TTC549 (cell line): ENCODE results near the gene NT5C1A.

Source experiments
- FAIRE-seq: peaks from 2 replicates; lab custom pipeline; 2012; peaks lifted over from hg19 to GRCh38; lab: Jason Lieb, UNC

NT5C1A gene

DNA sequence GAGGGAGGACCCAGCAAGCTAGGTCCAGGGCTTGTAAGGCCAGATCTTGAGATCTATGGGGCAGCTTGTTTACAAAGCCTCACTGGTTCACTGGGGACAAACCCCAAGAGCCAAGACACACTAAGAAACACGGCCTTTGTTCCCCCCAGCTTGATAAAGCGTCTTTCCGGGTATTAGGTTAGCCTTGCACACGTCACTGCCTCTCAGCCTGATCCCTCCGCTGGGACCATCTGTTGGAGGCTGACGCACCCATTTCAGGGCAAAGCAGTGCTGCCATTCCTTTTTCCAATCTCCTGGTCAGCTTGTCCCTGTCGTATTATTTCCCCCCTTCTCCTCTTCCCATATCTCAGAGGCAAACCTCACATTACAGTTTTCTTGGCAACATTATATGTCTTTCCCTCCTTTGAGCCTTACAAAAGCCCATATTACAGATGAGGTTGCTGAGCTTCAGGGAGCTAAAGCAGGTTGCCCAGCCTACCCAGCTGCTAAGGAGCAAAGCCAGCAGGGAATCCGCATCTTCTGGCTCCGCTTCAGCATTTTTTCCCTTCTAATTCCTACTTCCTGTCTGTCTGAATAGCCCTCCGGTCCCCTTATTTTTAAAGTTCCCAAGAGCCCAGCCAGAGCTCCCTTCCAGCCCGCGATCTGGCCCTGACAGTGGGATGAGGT is 36.6 kb downstream of the NT5C1A start:
- FAIRE-seq: no peak

DNA sequence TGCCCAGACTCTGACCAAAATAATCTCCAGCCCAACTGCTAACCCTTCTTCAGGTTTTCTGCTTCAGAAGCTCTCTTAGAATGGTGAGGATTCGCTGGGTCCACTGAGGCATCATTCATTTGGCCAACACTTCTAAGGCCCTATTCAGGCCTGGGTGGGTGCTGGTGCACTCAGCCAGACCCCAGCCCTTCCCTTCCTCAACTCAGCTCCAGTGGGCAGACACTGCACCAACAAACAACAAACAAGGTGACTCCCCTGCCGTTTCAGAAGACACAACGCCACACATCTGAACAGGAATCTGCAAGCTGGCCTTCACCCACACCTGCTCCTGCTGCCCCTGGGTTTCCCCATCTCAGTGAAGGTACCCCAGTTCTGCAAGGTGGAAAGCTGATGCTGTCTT is 38.5 kb downstream of the NT5C1A start:
- no peak for FAIRE-seq

DNA sequence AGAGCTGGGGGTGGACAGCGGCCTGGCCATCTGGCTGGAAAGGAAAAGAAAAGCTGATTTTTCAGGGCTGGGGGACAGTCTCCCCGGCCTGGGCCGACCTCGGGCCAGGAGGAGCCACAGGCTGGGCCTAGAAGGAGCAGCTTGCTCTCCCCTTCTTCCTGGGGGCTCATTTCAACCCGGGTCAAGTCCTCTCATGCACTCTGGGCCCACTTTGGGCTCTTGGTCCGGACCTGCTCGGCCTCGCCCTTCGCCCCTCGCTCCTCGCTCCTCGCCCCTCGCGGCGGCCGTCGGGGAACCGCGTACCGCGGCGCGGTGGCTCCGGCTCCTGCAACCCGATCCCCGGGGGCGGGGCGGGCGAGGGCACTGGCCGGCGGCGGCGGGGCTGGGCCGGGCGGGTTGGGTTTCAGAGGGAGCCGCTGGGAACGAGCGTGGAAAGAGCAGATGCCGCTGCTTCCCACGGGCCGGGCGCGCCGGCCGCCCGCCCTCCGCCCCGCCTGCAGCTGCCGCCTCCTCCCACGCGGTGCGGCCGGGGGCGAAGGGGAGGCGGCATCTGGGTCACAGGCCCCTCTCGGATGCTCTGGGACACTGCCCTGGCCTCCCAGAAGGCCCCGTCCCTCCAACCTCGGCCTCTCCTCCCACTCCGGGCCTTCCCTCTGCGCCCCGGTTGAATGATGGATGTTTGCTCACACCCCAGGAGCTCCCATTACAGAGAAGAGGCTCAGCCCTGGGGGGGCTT is 39.1 kb downstream of the NT5C1A start:
- FAIRE-seq: no peak

DNA sequence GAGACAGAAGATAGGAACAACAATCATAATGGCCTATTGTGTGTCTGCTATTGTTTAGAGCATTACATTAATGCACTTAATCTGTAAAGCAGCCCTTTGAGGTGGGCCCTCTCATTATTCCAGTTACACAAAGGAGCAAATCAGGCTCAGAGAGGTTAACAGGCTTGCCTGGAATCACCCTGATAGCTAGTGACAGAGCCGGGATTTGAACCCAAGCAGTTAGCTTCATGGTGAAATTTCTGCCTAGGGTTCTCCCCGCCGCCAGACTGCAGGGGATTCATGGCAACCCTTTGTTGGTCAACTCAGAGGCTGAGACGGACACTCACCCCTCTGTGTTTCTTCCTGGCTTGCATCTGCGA is 39.6 kb downstream of the NT5C1A start:
- no peak for FAIRE-seq

DNA sequence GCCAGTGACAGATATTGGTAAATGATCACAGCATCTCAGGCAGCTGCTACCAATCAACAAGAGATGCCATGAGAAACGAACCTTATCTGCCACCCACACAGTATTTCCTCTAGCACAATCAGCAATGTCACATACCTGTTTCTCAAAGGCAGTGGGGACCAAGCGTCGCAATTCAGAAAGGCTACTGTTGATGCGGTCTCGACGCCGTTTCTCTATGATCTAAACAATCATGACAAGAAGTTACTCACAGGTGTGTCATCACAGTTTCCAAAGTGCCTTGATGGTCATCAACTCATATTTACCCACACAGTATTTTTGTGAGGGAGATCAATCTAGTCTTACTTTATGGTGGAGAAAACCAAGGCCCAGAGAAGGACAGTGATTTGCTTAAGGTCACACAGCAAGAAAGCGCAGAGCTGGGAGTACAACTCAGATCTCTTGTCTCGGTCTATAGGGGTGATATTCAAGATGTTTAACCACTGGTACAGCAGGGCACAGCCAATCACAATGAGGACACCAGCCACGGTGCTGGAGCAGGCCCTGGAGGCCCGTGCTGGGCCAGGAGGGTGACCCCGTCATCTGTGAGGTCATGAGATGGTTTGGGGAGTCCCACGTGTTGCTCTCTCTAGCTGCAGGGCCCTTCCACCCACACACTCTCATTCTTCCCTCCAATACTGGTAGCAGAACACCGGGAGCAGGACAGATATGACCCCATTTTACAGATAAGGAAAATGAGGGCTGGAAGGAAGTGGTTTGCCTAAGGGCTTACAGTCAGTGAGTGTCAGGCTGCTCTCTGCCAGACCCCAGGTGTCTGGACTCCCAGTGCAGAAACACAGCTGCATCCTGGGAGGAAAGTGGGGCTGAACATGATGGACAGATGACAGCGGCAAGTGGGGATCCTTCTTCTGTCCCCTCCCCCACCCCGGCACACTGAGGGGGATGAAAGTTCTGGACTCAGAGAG is 40.3 kb downstream of the NT5C1A start:
- FAIRE-seq: no peak

DNA sequence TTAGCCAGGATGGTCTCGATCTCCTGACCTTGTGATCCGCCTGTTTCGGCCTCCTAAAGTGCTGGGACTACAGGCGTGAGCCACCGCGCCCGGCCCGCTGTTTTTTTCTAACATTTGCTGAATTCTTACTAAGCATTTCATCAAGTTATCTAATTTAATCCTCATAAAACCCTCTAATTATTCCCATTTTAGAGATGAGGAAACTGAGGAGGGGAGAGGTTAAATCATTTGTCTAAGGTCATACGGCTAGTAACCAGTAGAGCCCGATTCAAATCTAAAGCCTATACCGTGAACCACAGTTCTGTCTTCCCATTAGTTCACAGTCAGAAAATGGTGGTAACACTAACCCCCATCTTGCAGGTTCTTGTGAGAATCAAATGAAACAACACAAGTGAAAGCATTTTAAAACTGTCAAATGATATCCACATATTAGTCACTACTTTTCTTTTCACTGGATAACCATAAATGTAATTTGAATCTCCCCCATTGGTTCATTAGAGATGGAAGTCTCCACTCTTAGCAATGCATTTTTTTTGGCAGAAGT is 43.0 kb downstream of the NT5C1A start:
- no peak for FAIRE-seq

DNA sequence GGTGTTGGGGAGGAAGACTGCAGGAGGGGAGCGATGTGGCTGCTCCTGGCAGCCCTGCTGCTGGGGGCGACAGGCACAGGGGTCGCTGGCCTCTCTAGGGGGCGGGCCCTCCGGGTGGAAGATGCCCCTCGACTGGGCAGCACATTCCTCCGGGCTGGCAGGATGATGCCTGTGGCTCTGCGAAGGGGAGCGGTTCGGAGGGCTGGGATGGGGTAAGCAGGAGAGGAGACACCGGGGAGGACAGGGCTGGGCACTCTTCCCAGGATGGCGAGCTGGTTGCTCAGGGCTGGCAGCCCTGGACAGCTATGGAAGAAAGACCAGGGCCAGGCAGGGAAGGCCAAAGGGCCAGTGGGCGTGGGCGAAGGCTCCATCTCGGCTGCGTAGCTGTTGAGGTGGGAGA is 45.3 kb downstream of the NT5C1A start:
- FAIRE-seq: no peak

DNA sequence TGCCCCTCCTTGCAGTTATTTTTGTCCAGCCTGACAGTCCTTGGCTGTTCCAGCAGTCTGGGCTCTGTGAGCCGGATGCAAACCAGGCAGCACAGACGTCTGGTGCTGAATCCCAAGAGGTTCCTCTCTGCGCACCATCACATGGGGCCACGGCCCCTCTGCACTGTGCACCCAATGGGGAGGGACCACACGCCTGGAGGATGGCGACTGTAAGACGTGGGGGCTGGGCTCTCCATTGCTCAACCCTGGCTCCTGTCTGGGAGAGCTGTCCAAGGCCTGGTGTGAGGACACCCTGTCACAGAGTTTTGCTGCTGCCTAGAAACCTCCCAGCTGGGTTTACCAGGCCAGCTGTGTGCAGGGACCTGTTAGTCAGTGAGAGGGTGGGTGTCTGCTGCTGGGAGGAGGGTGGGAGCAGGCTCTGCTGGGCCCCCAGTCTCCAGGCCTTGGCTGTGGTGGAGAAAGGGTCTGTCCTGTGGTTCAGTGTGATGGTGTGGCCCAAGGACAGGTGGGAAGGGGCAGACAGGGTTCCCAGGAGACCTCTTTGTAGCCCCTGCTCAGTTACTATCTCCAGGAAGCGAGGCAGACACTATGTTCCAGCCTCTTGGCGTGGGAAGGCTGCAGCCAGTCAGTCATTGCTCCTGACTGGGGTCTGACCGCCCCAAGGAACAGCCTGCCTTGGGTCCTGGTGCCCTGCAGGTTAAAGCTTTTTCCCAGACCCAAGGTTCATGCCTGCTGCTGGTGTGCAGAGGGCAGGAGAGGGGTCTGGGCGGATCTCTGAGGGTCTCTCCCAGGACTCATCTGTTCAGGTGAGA is 46.2 kb downstream of the NT5C1A start:
- no peak for FAIRE-seq

DNA sequence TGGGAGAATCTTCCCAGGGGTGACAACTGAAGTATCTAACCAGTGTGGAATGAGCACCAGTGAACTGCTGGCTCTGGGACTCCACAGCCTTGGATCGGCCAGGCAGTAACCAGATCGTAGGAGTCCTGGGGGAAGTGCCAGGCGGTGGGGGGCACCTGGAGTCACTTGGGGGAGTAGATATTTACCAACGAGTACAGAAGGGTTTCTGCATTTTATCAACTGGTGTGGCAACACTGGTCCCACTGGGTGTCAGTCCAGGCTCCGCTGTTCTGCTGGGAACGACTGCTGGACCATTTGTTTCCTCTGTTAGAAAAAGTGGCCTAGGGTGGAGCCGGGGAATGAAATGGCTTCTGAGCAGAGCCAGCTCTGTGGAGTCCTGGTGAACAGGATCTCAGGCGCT is 46.9 kb downstream of the NT5C1A start:
- no peak for FAIRE-seq

DNA sequence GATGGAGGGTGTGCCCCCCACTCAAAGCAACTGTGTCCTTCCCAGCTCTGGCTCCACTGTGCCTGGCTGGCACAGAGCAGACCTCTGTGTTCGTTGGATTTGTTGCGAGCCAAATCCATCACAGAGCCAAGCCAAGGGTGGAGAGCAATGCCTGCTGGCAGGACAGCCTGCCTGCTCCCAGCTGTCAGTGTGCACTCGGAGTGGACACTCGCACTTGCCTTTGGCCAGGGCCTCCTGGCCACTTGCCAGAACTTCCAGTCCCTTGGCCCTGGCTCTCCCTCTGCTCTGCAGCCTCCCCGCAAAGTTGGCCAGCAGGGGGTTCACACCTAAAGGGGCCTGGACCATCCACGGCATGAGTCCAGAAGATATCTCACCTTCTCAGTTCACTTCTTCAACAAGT is 48.9 kb downstream of the NT5C1A start:
- FAIRE-seq: no peak

DNA sequence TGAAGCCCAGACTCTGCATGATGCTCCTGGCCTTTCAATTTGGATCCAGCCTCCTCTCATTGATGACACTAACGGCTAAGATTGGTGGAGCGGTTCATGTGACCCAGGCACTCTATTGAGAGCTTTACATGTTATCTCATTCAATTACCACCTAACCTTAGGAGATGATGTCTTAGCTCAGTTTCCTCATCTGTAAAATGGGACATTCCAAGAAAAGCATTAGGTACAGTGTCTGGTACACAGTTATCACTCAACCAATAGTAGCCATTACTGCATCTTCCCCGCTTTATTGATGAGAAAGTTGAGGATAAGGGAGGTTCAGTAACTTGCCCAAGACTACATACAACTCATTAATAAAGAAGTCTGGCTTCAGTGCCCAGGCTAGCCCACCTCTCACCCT is 49.5 kb downstream of the NT5C1A start:
- FAIRE-seq: no peak

DNA sequence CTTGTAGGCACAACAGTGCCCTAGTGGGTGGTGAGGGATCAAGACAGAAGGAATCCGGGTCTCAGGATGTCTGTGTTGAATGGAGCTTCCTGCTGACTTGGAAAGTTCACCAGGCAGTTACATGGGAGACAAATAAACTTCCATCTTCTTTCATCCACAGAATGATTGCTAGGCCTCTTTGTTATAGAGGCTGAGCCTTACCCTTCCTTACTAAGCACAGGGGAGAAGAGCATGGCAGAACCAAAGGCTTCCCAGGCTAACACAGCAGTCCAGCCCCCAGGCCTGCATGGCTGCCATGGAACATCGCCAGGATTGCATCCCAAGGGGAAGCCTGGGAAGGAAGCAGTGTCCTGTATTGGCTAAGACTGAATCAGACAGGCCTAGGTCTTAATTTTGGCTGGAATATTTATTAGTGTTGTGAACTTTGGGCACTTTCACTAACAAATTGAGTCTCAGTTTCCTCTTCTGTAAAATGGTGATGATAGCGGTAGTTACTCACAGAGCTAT is 51.2 kb downstream of the NT5C1A start:
- no peak for FAIRE-seq

DNA sequence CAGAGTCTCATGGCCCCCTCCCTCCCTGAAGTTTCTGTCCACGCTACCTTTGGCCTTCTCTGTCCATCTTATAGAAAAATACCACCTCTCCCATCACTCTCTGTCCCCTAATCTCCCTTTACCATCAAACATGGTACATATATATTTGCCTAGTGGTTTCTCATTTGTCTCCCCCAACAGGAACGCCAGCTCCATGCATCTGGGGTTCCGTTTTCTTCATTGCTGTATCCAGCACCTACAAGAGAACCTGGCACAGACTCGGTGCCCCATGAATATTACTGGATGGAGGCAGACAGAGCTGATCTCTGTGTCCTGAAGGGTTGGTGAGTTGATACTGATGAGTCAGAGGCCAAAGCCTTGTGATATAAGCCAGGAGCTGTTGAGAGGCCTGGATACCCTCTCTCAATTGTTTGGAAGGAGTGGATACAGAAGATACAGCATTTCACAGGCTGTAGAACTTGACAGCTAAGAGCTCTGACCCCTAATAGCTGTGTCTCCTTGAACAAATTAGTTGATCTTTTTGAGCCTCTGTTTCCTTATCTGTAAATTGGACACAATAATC is 54.3 kb downstream of the NT5C1A start:
- FAIRE-seq: no peak

DNA sequence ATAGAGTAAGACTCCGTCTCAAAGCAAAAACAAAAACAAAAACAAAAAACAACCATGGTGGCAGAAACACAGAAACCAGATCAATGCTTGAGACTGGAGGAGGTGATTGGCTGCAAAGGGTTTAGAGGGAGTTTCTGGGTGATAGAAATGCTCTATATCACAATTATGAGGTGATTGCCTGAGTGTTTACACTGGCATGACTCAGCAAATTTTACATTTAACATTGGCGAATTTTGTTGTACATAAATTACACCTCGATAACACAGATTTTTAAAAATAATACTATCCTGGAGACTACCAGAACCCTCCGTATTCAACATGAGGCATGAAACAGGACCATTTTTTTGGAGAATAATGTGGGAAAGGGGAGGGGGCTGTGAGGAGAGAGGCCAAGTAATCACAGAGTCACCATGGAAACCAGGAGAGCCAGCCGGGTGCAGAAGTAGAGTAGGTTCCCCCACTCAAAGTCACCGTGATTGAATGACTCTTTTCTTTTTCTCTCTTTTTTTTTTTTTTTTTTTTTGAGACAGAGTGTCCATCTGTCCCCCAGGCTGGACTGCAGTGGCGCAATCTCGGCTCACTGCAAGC is 56.7 kb downstream of the NT5C1A start:
- FAIRE-seq: no peak

DNA sequence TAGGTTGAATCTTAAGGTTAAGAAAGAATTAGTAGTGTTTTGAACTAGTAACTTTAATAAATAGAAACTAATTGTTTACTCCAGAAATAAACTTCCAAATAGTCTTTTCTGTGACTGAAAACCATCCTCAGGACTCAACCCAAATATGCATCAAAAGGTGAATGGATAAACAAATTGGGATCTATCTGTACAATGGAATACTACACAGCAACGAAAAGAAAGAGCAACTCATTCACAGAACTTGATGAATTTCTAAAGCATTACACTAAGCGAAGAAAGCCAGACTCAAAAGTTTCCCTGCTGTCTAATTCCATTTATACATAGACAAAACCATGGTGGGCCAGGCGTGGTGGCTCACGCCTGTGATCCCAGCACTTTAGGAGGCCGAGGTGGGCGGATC is 57.4 kb downstream of the NT5C1A start:
- no peak for FAIRE-seq

DNA sequence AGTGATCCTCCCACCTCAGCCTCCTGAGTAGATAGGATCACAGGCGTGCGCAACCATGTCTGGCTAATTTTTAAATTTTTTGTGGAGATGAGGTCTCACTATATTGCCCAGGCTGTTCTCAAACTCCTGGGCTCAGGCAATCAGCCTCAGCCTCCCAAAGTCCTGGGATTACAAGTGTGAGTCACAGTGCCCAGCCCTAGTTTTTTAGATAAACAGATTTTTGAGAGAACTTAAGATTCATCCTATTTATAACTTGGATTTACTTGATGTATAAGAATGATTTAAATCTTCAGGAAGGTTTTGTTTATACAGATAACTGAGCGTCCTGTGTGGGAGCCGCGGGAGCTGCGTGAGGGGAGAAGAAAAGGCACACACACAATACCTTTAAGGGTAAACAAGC is 58.7 kb downstream of the NT5C1A start:
- no peak for FAIRE-seq

DNA sequence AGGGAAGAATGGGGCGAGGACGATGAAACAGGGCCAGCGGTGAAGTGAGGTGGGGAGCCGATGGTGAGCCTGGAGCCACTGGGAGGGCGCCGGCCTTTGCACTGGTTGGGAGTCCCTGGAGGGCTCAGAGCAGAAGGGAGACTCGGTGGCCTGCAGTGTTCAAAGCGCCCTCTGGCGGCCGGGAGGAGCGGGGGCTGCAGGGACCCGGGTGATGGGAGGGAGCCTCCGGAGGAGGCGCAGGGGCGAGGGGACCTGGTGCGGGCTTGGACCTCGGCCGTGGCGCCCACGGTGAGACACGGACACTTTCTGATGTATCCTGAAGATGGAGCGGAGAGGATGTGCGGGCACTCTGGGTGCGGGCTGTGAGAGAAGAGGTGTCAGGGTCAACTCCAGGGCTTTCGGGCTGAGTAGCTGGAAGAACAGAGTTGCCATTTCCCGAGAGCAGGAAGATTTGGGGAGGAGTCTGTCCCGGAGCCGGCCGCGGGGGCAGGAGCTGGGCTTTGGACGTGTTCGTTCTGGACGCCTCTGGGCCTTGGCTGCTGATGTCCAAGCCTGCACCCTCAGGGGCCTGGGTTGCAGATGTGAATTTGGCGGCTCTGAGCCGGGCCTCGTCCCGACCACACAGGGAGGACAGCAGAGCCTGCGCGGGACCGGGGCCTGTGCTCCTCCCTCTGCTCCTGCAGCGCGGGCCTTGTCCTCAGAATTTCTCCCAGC is 62.1 kb downstream of the NT5C1A start:
- no peak for FAIRE-seq
